KMS-11 (cell line): ENCODE results near the gene ATP6V1C2.

Source experiments
- H2AFZ ChIP-seq: fragments of 200-600 bp; sonication (generic); 2 replicates; pipeline ENCODE4 v1.6.1; 2016; ENCODE audit warnings: antibody characterized with exemption, mixed run types, low read depth
- H3K27ac ChIP-seq: fragments of 200-600 bp; sonication (generic); 2 replicates; pipeline ENCODE4 v1.6.1; 2016; ENCODE audit warnings: mild to moderate bottlenecking, mixed run types
- H3K27me3 ChIP-seq: fragments of 200-600 bp; sonication (generic); 2 replicates; pipeline ENCODE4 v1.6.1; 2017; ENCODE audit warnings: mild to moderate bottlenecking, low read depth, mixed run types, moderate library complexity; ENCODE audit not compliant: insufficient read depth
- H3K36me3 ChIP-seq: fragments of 200-600 bp; sonication (generic); 2 replicates; pipeline ENCODE4 v1.6.1; 2017; ENCODE audit warnings: mild to moderate bottlenecking, mixed run types; ENCODE audit not compliant: insufficient read depth
- H3K4me1 ChIP-seq: fragments of 200-600 bp; sonication (generic); 2 replicates; pipeline ENCODE4 v1.6.1; 2016; ENCODE audit warnings: mild to moderate bottlenecking, low read depth, mixed run types; ENCODE audit not compliant: poor library complexity, severe bottlenecking
- H3K4me2 ChIP-seq: fragments of 200-600 bp; sonication (generic); 2 replicates; pipeline ENCODE4 v1.7.0; 2016; ENCODE audit warnings: mild to moderate bottlenecking, mixed run types
- H3K4me3 ChIP-seq: fragments of 200-600 bp; sonication (generic); IDR thresholded peaks from 2 replicates; pipeline ENCODE4 v1.6.1; 2017; ENCODE audit warnings: low read depth, low read length, mixed read lengths; ENCODE audit not compliant: insufficient read depth
- H3K79me2 ChIP-seq: fragments of 200-600 bp; sonication (generic); 2 replicates; pipeline ENCODE4 v1.6.1; 2016; ENCODE audit warnings: low read depth, mixed run types; ENCODE audit not compliant: insufficient read depth
- H3K9ac ChIP-seq: fragments of 200-600 bp; sonication (generic); 2 replicates; pipeline ENCODE4 v1.6.1; 2016; ENCODE audit warnings: mild to moderate bottlenecking, mixed run types
- H4K20me1 ChIP-seq: fragments of 200-600 bp; sonication (generic); 2 replicates; pipeline ENCODE4 v1.6.1; 2016; ENCODE audit warnings: mild to moderate bottlenecking, mixed run types; ENCODE audit not compliant: insufficient read depth
- TF ChIP-seq, protein P1 (sequence below): fragments of 200-600 bp; sonication (generic); conservative IDR thresholded peaks from 2 replicates; pipeline ENCODE4 v1.6.1; 2017; ENCODE audit warnings: low read depth, mild to moderate bottlenecking, antibody characterized with exemption, low read length, moderate library complexity, mixed read lengths

The ATP6V1C2 gene

DNA sequence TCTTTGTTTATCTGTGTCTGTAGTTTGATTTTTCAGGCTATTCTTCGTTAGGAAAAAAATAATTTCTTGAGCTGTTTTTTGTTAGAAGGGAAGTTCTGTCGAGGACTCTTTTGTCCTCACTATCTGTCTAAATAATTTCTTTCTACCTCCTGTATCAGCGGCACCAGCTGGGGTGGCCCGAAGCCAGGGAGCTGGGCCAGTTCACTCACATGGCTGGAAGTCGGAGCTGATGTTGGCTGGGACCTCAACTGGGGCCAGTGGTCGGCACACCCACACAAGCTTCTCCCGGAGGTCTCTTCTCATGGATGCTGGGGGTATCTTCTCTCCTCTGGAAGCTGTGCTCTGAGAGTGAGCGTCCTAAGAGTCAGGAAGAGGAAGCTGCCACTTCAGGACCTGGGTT is 99.1 kb downstream of the ATP6V1C2 start:
- TF ChIP-seq, protein P1, sequence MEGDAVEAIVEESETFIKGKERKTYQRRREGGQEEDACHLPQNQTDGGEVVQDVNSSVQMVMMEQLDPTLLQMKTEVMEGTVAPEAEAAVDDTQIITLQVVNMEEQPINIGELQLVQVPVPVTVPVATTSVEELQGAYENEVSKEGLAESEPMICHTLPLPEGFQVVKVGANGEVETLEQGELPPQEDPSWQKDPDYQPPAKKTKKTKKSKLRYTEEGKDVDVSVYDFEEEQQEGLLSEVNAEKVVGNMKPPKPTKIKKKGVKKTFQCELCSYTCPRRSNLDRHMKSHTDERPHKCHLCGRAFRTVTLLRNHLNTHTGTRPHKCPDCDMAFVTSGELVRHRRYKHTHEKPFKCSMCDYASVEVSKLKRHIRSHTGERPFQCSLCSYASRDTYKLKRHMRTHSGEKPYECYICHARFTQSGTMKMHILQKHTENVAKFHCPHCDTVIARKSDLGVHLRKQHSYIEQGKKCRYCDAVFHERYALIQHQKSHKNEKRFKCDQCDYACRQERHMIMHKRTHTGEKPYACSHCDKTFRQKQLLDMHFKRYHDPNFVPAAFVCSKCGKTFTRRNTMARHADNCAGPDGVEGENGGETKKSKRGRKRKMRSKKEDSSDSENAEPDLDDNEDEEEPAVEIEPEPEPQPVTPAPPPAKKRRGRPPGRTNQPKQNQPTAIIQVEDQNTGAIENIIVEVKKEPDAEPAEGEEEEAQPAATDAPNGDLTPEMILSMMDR, result no peak
- Histone ChIP-seq H2AFZ (no peak overlapping the region), H3K9ac (no peak overlapping the region), H3K4me1 (no peaks in the 10 kb centered on the region), H3K4me2 (no peak overlapping the region), H3K4me3 (no peak overlapping the region), H3K79me2 (no peaks in the 10 kb centered on the region), H3K27me3 (no peaks in the 10 kb centered on the region), H4K20me1 (no peaks in the 10 kb centered on the region), H3K27ac (no peak overlapping the region), H3K36me3 (no peaks in the 10 kb centered on the region)

DNA sequence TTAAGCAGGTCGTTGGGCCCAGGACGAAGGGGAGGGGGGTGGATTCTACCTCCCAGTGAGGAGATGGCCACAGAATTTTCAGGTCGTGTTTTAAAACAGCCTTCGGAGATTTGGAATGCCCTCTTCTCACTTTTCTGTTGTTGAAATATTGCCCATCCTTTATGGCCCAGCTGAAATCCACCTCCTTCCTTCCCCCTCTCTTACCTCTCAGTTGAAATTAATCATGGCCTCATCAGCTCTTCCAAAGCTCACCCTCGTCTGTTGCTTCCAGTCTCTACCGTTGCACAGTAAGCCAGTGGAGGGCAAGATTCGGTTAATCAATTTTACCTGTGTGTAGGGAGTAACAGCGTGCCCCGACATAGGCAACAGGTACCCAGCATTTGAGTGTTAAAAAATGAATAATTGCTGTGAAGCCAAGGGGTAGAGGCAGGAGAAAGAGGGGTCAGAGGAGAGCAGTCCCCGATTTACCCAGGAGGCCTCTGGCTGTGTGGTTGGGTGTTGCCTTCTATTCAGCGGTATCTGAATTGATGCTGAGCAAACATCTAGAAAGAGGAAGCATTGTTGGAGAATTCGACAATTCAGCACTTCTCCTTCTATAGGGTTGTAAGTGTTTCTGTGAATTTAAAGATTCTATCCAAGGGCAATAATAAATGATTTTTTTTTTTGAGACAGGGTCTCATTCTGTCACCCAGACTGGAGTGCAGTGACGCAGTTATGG is 99.7 kb downstream of the ATP6V1C2 start:
- H3K4me2 ChIP-seq, result no peak overlapping the region
- no peak overlapping the region for H3K9ac ChIP-seq
- H2AFZ ChIP-seq, result no peak overlapping the region
- no peak overlapping the region for H3K27ac ChIP-seq
- H4K20me1 ChIP-seq, result no peaks in the 10 kb centered on the region
- TF ChIP-seq, protein P1, result no peak
- no peaks in the 10 kb centered on the region for H3K36me3 ChIP-seq
- H3K27me3 ChIP-seq, result no peaks in the 10 kb centered on the region
- H3K4me3 ChIP-seq, result no peak overlapping the region
- no peaks in the 10 kb centered on the region for H3K79me2 ChIP-seq
- no peaks in the 10 kb centered on the region for H3K4me1 ChIP-seq

DNA sequence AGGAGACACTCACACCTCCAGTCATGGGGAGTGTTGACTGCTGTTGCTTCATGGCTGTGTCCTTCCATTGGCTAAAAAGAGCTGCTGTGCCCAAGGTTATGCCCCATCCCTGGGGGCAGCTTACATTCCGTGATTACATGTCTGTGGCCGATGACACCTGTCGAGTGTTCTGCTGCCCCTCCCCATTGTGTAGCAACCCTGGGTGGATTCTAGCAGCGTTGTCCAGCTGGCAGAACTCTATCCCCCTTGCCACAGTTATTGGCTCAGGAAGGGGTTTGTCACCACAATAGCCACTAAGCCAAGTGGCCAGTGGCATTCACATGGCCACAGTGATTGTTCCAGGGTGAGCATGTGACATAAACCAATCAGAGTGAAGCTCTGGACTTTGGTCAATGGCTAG is 102.8 kb downstream of the ATP6V1C2 start:
- Histone ChIP-seq H3K36me3 (no peaks in the 10 kb centered on the region), H3K4me1 (no peaks in the 10 kb centered on the region), H3K4me2 (no peak overlapping the region), H2AFZ (no peak overlapping the region), H3K9ac (no peak overlapping the region), H3K27me3 (no peaks in the 10 kb centered on the region), H3K27ac (no peak overlapping the region), H3K79me2 (no peaks in the 10 kb centered on the region), H3K4me3 (no peak overlapping the region), H4K20me1 (no peaks in the 10 kb centered on the region)
- TF ChIP-seq, protein P1, result no peak

DNA sequence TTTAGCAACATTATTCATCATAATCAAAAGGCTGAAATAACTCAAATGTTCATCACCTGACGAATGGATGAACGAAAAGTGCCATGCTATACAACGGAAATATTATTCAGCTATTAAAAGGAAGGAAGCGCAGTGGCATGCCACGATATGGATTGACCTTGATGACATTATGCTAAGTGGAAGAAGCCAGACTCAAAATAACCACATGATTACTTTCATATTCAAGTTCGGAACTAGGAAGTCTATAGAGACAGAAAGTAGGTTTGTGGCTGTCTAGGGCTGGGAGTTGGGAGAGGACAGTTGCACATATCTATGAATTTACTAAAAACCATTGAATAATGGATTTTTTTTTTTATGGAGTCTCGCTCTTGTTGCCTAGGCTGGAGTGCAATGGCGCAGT is 104.6 kb downstream of the ATP6V1C2 start:
- H3K9ac ChIP-seq, result no peak overlapping the region
- no peaks in the 10 kb centered on the region for H4K20me1 ChIP-seq
- H3K36me3 ChIP-seq, result no peaks in the 10 kb centered on the region
- no peak overlapping the region for H3K4me3 ChIP-seq
- no peaks in the 10 kb centered on the region for H3K79me2 ChIP-seq
- H2AFZ ChIP-seq, result no peak overlapping the region
- H3K4me1 ChIP-seq, result no peaks in the 10 kb centered on the region
- TF ChIP-seq, protein P1, result no peak
- H3K27me3 ChIP-seq, result no peaks in the 10 kb centered on the region
- no peak overlapping the region for H3K27ac ChIP-seq
- no peak overlapping the region for H3K4me2 ChIP-seq
